ENCODE measurements around the gene CCR1. TPM values are rescaled to one million over a fixed set of nuclear protein-coding genes. Genes with fewer than 3 reads are reported as not detected.

Gene CCR1
- total and polyA plus RNA-seq, 2 of the 13 experiments (the other 11 are each of a cell fraction or from before 2014, with no cell fraction given): not detected

GRCh38 chr3:46215810-46216414, 7.8 kb upstream of the CCR1 start (continued):
- TF ChIP-seq DMTF1 (CRISPR knock-in tag; IDR thresholded peaks at IDR 0.05) (no peak), ISL2 (CRISPR knock-in tag; IDR thresholded peaks at IDR 0.05) (no peak), MXD1 (CRISPR knock-in tag; IDR thresholded peaks at IDR 0.05) (no peak), ZNF337 (CRISPR knock-in tag; IDR thresholded peaks at IDR 0.05; ENCODE audit: borderline replicate concordance, low read depth) (no peak), PRDM10 (CRISPR knock-in tag; IDR thresholded peaks at IDR 0.05; ENCODE audit: low read depth) (no peak), ZNF430 (CRISPR knock-in tag; IDR thresholded peaks at IDR 0.05) (no peak), BATF2 (CRISPR knock-in tag; IDR thresholded peaks at IDR 0.05) (no peak)
